Natural killer cell (primary cell): Measurements from ENCODE around the gene LPAR2. TPM values are rescaled to one million over a fixed set of nuclear protein-coding genes. Genes with fewer than 3 reads are reported as not detected.

Source experiments
- ATAC-seq, 3 donors: fragments of 150-1000 bp in 2 of 3; fragments of 200-7000 bp in 1 of 3; cut with Tn5 transposase; 1 replicate in 1 of 3; 2 replicates in 2 of 3; pipeline ENCODE4 v1.10.0; 2021; ENCODE audit warnings: mild to moderate bottlenecking in 2 of 3, moderate library complexity in 2 of 3
- DNase-seq, 2 donors: peaks; one replicate each; pipeline versions ENCODE4 v3.0.0 to v3.0.0-alpha.2; 2013 to 2021; ENCODE audit warnings: mixed read lengths in 1 of 2
- H3K27ac ChIP-seq: one replicate; pipeline ENCODE4 v1.5.1; 2013; ENCODE audit warnings: mild to moderate bottlenecking, low read length
- H3K27me3 ChIP-seq: one replicate; pipeline ENCODE4 v1.6.1; 2013; ENCODE audit warnings: low read length; ENCODE audit not compliant: control insufficient read depth, insufficient read depth
- H3K36me3 ChIP-seq: one replicate; pipeline ENCODE4 v1.6.1; 2013; ENCODE audit warnings: low read length; ENCODE audit not compliant: control insufficient read depth, insufficient read depth
- H3K4me1 ChIP-seq: one replicate; pipeline ENCODE4 v1.6.1; 2013; ENCODE audit warnings: low read length; ENCODE audit not compliant: control insufficient read depth, insufficient read depth
- H3K4me3 ChIP-seq: one replicate; pipeline ENCODE4 v1.5.1; 2013; ENCODE audit warnings: low read length
- H3K9me3 ChIP-seq: one replicate; pipeline ENCODE4 v1.6.1; 2013; ENCODE audit warnings: low read length; ENCODE audit not compliant: control insufficient read depth, insufficient read depth
- H3K27ac Mint-ChIP-seq, 2 donors: one replicate each; pipeline ENCODE4 v1.8.0; 2022; ENCODE audit warnings: mild to moderate bottlenecking in 2 of 2, mixed read lengths in 2 of 2, moderate library complexity in 1 of 2
- H3K27me3 Mint-ChIP-seq, 2 donors: one replicate each; pipeline ENCODE4 v1.8.0; 2022; ENCODE audit warnings: low read depth in 2 of 2, mixed read lengths in 2 of 2
- H3K36me3 Mint-ChIP-seq: one replicate; pipeline ENCODE4 v1.8.0; 2022; ENCODE audit warnings: mixed read lengths
- H3K4me1 Mint-ChIP-seq, 2 donors: one replicate each; pipeline ENCODE4 v1.8.0; 2022; ENCODE audit warnings: mixed read lengths in 2 of 2
- H3K4me3 Mint-ChIP-seq: one replicate; pipeline ENCODE4 v1.8.0; 2022; ENCODE audit warnings: mild to moderate bottlenecking, moderate library complexity, mixed read lengths
- H3K9me3 Mint-ChIP-seq, 2 donors: one replicate each; pipeline ENCODE4 v1.8.0; 2022; ENCODE audit warnings: mixed read lengths in 2 of 2
- WGBS: methylation state at CpG from one replicate; pipeline ENCODE4 v1.1.7; 2013; ENCODE audit warnings: missing lambda C conversion rate; ENCODE audit not compliant: insufficient coverage; 5-methylcytosine and 5-hydroxymethylcytosine counted together
- intact Hi-C: fragments of 100-400 bp; cut with micrococcal nuclease; formaldehyde crosslinking; loops from one replicate; pipeline ENCODE4 v1.14.2; 2022
- total RNA-seq, 4 donors: library from RNA; stranded (reverse); fragments of 120-200 nt in 1 of 4; gene quantifications; one replicate each; pipeline versions ENCODE4 v1.2.3 to v1.2.4, GENCODE V29; 2013 to 2022
- TF ChIP-seq, protein P1 (sequence below): fragments of 200-600 bp; IDR thresholded peaks from one replicate; pipeline ENCODE4 v1.8.0; 2022; ENCODE audit warnings: antibody characterized with exemption

LPAR2 gene
- total RNA-seq, 3 donors from 2014 or later (not counting 1 experiment from before 2014, with no cell fraction given) = 52.1 to 81.5 (median 56.4) TPM

DNA sequence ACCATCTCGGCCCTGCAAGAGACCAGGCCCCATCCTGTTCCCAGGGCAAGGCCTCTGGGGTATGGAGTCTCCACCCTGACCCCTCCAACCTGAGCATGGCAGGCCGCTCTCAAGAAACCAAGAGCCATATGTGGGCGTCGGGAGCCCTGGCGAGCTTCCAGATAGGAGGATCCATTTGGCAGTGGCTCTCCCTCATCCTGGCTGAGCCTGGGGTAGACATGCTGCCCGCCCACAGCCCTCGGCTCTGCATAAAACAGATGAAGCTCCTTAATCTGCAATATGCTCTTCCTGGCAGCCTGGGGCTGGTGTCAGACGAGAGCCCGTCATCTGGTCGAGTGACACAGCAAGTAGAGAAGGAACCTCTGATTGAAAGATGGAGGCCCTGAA, 29.4 kb upstream of the LPAR2 start:
- no peak overlapping the region for H3K27ac ChIP-seq
- intact Hi-C loops = no loop called here
- WGBS = 96% methylated on average over 10 of the region's 10 CpGs
- H3K9me3 Mint-ChIP-seq = no peaks in the 10 kb centered on the region
- H3K4me1 Mint-ChIP-seq = peaks cover 16 to 22% of the 10 kb centered on the region in 2 donors
- DNase-seq (no peak), ATAC-seq (no peak)
- H3K27ac Mint-ChIP-seq = no peak overlapping the region
- TF ChIP-seq, protein P1, sequence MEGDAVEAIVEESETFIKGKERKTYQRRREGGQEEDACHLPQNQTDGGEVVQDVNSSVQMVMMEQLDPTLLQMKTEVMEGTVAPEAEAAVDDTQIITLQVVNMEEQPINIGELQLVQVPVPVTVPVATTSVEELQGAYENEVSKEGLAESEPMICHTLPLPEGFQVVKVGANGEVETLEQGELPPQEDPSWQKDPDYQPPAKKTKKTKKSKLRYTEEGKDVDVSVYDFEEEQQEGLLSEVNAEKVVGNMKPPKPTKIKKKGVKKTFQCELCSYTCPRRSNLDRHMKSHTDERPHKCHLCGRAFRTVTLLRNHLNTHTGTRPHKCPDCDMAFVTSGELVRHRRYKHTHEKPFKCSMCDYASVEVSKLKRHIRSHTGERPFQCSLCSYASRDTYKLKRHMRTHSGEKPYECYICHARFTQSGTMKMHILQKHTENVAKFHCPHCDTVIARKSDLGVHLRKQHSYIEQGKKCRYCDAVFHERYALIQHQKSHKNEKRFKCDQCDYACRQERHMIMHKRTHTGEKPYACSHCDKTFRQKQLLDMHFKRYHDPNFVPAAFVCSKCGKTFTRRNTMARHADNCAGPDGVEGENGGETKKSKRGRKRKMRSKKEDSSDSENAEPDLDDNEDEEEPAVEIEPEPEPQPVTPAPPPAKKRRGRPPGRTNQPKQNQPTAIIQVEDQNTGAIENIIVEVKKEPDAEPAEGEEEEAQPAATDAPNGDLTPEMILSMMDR = no peak
- no peaks in the 10 kb centered on the region for H3K27me3 ChIP-seq
- H3K27me3 Mint-ChIP-seq = no peaks in the 10 kb centered on the region
- H3K9me3 ChIP-seq = no peaks in the 10 kb centered on the region
- no peak overlapping the region for H3K4me3 ChIP-seq
- no peaks in the 10 kb centered on the region for H3K36me3 Mint-ChIP-seq
- peaks cover 14% of the 10 kb centered on the region for H3K4me1 ChIP-seq
- peaks cover 72% of the 10 kb centered on the region for H3K36me3 ChIP-seq
- no peak overlapping the region for H3K4me3 Mint-ChIP-seq

DNA sequence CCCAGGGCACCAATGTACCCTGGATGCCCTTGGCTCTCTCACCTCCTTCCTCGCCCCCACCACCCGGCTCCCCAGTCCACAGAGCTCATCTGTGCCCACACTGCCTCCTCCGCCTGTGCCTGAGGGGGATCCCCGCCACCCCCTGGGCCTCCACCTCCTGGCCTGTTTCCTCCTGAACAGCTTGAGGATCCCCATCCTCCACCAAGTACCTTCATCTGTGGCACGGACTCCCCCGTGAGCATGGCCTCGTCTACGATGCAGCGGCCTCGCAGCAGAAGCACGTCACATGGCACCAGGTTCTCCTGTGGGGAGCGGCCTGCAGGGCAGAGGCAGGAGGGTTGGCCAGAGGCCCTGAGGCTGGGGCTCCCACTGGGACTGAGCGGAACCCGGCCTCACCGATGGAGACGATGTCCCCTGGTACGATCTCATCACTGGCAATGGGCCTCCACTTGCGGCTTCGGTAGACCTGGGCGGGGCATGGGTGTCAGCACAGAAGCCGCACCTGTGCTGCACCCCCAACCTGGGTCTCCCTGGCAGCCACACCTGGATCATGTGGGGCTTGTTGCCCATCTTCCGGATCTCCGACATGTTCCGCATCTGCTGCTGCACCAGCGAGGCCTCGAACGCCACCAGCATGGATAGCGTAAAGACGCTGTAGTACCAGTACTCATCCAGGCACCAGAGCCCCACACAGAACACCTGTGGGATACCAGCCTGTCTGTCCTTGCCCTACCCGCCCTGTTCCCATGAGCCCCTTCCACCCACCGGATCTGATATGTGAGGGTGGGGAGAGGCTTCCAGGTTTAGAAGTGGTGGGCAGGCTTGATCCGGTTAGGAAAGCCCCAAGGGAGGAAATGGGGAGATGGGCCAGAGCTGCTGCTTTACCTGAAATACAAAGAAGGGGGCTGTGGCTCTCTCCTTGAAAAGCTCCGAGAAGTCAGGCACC, 28.7 kb upstream of the LPAR2 start:
- no peaks in the 10 kb centered on the region for H3K9me3 ChIP-seq
- H3K36me3 Mint-ChIP-seq = no peaks in the 10 kb centered on the region

DNA sequence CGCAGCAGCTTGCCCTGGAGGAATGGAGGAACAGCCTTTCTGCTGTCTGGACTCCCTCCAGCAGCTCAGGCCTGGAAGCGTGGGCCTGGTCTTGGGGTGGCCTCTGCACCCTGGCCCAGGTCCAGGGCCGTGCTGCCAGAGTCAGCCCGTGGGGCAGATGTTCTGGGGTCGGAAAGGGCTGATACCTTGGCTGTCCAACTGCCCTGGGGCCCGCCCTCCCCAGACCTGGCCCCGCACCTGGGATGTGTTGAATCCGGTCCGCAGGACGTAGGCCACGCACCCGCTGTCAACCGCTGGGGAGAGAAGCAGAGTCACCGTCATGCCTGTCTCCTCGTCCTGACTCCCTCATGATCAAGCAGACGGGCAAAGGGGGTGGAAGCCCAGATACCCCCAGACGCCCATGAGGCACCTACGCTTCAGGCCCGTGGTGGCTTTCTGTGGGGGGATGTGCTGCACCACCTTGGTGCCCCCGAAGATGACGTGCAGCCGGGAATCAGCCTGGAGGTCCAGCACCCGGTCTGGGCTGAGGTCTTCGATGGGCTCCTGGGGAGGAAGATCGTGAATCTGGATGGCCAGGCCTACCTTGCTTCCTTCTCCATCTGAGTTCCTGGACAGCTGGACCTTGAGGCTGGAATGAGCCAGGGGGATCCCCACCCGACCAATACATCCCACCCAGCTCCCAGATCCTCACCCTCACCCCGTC, 27.8 kb upstream of the LPAR2 start:
- Mint-ChIP-seq H3K27ac (no peak overlapping the region), H3K36me3 (no peaks in the 10 kb centered on the region)
- intact Hi-C loops = no loop called here

More for the DNA sequence above, 28.7 kb upstream of the LPAR2 start:
- Mint-ChIP-seq H3K4me1 (peaks cover 9 to 15% of the 10 kb centered on the region in 2 donors), H3K4me3 (no peak overlapping the region), H3K27ac (no peak overlapping the region), H3K27me3 (no peaks in the 10 kb centered on the region), H3K9me3 (no peaks in the 10 kb centered on the region)
- TF ChIP-seq, protein P1 = no peak
- no peak overlapping the region for H3K27ac ChIP-seq
- peaks cover 8% of the 10 kb centered on the region for H3K4me1 ChIP-seq
- intact Hi-C loops = no loop called here
- ATAC-seq = no peak
- no peak overlapping the region for H3K4me3 ChIP-seq
- WGBS = 97% methylated on average over 33 of the region's 33 CpGs
- peaks cover 79% of the 10 kb centered on the region for H3K36me3 ChIP-seq
- H3K27me3 ChIP-seq = no peaks in the 10 kb centered on the region
- no peak for DNase-seq

More for the DNA sequence above, 27.8 kb upstream of the LPAR2 start:
- Histone ChIP-seq H3K36me3 (peaks cover 88% of the 10 kb centered on the region), H3K4me3 (no peak overlapping the region), H3K27me3 (no peaks in the 10 kb centered on the region), H3K9me3 (no peaks in the 10 kb centered on the region), H3K27ac (no peak overlapping the region), H3K4me1 (no peaks in the 10 kb centered on the region)
- TF ChIP-seq, protein P1 = no peak
- no peaks in the 10 kb centered on the region for H3K9me3 Mint-ChIP-seq
- DNase-seq (no peak), ATAC-seq (no peak)
- H3K4me1 Mint-ChIP-seq = peaks cover under 1 to 6% of the 10 kb centered on the region in 2 donors
- WGBS = 98% methylated on average over 27 of the region's 27 CpGs
- H3K4me3 Mint-ChIP-seq = no peak overlapping the region
- no peaks in the 10 kb centered on the region for H3K27me3 Mint-ChIP-seq
